Measurements from ENCODE around the gene C4A. TPM values are rescaled to one million over a fixed set of nuclear protein-coding genes. Genes with fewer than 3 reads are reported as not detected.

The C4A gene
- total and polyA plus RNA-seq, 10 of the 15 experiments (the other 5 are each of a cell fraction or from before 2014, with no cell fraction given): 0.13 to 5.4 (median 0.88) TPM; not detected in 1

DNA sequence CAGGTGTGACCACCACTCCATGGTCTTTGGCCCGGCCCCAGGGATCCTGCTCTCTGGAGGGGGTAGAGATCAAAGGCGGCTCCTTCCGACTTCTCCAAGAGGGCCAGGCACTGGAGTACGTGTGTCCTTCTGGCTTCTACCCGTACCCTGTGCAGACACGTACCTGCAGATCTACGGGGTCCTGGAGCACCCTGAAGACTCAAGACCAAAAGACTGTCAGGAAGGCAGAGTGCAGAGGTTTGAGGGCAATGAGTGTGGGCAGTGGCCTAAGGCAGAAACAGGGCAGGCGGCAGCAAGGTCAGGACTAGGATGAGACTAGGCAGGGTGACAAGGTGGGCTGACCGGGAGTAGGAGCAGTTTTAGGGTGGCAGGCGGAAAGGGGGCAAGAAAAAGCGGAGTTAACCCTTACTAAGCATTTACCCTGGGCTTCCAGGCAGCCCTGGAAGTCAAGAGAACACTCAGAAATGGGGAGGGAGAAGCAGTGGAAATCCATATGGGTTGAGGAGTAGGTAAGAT lies 35.4 kb upstream of the C4A start:
- POLR2A ChIA-PET: interaction anchor here (0.5 kb wide), 1 partner anchor 114 kb away, joined by 7 read pairs; no protein-coding TSS in a partner anchor
- TF ChIP-seq RCOR1 (conservative IDR thresholded peaks at IDR 0.05; ENCODE audit: low read depth, low read length) (no peak), SPI1 (IDR thresholded peaks at IDR 0.05; ENCODE audit: borderline replicate concordance, insufficient read depth, low read depth, low read length) (no peak), SIN3A (IDR thresholded peaks at IDR 0.05; ENCODE audit: low read depth, low read length) (no peak), DPF2 (IDR thresholded peaks at IDR 0.05) (no peak), MYC (IDR thresholded peaks at IDR 0.05; ENCODE audit: insufficient read depth, insufficient read length, insufficient replicate concordance, low read length, severe bottlenecking) (no peak), IKZF1 (conservative IDR thresholded peaks at IDR 0.05) (no peak), NRF1 (conservative IDR thresholded peaks at IDR 0.05; ENCODE audit: low read depth, low read length) (no peak), FOS (IDR thresholded peaks at IDR 0.05; ENCODE audit: borderline replicate concordance, extremely low read depth, insufficient read length) (no peak), BRCA1 (IDR thresholded peaks at IDR 0.05; ENCODE audit: low read depth, low read length) (no peak), MTA2 (IDR thresholded peaks at IDR 0.05; ENCODE audit: low read depth) (no peak)
- TF ChIP-seq, protein P1, sequence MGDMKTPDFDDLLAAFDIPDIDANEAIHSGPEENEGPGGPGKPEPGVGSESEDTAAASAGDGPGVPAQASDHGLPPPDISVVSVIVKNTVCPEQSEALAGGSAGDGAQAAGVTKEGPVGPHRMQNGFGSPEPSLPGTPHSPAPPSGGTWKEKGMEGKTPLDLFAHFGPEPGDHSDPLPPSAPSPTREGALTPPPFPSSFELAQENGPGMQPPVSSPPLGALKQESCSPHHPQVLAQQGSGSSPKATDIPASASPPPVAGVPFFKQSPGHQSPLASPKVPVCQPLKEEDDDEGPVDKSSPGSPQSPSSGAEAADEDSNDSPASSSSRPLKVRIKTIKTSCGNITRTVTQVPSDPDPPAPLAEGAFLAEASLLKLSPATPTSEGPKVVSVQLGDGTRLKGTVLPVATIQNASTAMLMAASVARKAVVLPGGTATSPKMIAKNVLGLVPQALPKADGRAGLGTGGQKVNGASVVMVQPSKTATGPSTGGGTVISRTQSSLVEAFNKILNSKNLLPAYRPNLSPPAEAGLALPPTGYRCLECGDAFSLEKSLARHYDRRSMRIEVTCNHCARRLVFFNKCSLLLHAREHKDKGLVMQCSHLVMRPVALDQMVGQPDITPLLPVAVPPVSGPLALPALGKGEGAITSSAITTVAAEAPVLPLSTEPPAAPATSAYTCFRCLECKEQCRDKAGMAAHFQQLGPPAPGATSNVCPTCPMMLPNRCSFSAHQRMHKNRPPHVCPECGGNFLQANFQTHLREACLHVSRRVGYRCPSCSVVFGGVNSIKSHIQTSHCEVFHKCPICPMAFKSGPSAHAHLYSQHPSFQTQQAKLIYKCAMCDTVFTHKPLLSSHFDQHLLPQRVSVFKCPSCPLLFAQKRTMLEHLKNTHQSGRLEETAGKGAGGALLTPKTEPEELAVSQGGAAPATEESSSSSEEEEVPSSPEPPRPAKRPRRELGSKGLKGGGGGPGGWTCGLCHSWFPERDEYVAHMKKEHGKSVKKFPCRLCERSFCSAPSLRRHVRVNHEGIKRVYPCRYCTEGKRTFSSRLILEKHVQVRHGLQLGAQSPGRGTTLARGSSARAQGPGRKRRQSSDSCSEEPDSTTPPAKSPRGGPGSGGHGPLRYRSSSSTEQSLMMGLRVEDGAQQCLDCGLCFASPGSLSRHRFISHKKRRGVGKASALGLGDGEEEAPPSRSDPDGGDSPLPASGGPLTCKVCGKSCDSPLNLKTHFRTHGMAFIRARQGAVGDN (IDR thresholded peaks at IDR 0.05): no peak
- no peak for FAIRE-seq
- SMC1A ChIA-PET (ENCODE audit: uncharacterized antibody, unreplicated experiment): no interaction called here
- peaks cover 0 to 3% of the 10 kb centered on the region in 2 experiments; a peak in 3 of 4 replicates for H3K27me3 ChIP-seq (replicated peaks in 1 of 2; ENCODE audit: control insufficient read depth in 2 of 2, insufficient read depth in 2 of 2, low read length in 1 of 2)
- in situ Hi-C loops (cut with MboI): no loop called here
- no peak overlapping the region for H3K4me2 ChIP-seq (ENCODE audit: control insufficient read depth, insufficient read depth)
- RAD21 ChIA-PET (ENCODE audit: unreplicated experiment): no interaction called here
- no peak overlapping the region for H2AFZ ChIP-seq (ENCODE audit: control insufficient read depth, low read depth, low read length)
- intact Hi-C loops (cut with micrococcal nuclease; ENCODE audit: unreplicated experiment): no loop called here
- CTCF ChIA-PET: interaction anchor here (0.8 kb wide), 1 partner anchor 77 kb away, joined by 3 read pairs; no protein-coding TSS in a partner anchor
- BruUV-seq (replicated peaks): no TSS peak
- H3K9ac ChIP-seq (ENCODE audit: control insufficient read depth, insufficient read depth, low read length): no peak overlapping the region
- WGBS (ENCODE audit: insufficient coverage, insufficient replicate concordance, low lambda C conversion rate, missing lambda C conversion rate): 48% methylated on average over 11 of the region's 11 CpGs
- H3K36me3 ChIP-seq (ENCODE audit: control insufficient read depth in 2 of 2, insufficient read depth in 2 of 2, low read length in 1 of 2): no peaks in the 10 kb centered on the region; a peak in 1 of 4 replicates
- no peak overlapping the region for H3K27ac ChIP-seq (ENCODE audit: control insufficient read depth, insufficient read depth)
- no peaks in the 10 kb centered on the region for H3K9me3 ChIP-seq (replicated peaks; ENCODE audit: control insufficient read depth, insufficient read depth, low read length)
- no peak overlapping the region for H3K4me3 ChIP-seq
- ATAC-seq: no peak
- H3K4me1 ChIP-seq (ENCODE audit: control insufficient read depth, insufficient read depth, low read length): peaks cover 3% of the 10 kb centered on the region; the same call in 1 of the 2 replicates
- DNase-seq (ENCODE audit: low read depth, low spot score): no peak
- H4K20me1 ChIP-seq (ENCODE audit: control insufficient read depth, insufficient read depth): no peaks in the 10 kb centered on the region
- H3K79me2 ChIP-seq (ENCODE audit: control insufficient read depth, insufficient read depth, low read length): no peaks in the 10 kb centered on the region

All from GM12878 (cell line).